ENCODE measurements around the gene WDR3.

DNA sequence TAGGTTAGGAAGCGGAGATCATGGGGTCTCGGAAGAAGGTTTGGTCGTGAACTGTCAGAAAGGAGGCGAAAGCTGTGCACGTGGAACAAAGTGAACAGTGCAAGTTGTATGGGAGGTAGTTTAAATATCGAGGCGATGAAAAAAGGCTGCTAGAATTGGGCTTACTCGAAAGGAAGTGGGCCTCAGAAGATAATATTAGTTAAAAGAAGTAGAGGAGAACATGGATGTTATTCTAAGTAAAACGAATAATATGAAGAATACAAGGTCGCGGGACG lies 571 bp downstream of the WDR3 start:
- TF ChIP-seq, protein P1, sequence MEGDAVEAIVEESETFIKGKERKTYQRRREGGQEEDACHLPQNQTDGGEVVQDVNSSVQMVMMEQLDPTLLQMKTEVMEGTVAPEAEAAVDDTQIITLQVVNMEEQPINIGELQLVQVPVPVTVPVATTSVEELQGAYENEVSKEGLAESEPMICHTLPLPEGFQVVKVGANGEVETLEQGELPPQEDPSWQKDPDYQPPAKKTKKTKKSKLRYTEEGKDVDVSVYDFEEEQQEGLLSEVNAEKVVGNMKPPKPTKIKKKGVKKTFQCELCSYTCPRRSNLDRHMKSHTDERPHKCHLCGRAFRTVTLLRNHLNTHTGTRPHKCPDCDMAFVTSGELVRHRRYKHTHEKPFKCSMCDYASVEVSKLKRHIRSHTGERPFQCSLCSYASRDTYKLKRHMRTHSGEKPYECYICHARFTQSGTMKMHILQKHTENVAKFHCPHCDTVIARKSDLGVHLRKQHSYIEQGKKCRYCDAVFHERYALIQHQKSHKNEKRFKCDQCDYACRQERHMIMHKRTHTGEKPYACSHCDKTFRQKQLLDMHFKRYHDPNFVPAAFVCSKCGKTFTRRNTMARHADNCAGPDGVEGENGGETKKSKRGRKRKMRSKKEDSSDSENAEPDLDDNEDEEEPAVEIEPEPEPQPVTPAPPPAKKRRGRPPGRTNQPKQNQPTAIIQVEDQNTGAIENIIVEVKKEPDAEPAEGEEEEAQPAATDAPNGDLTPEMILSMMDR (IDR thresholded peaks at IDR 0.05), result no peak
- TF ChIP-seq EZH2 (IDR thresholded peaks at IDR 0.05; ENCODE audit: borderline replicate concordance, insufficient read depth, low read depth, low read length, poor library complexity, severe bottlenecking), result no peak
